ENCODE data around the gene OTUD6A. TPM values are rescaled to one million over a fixed set of nuclear protein-coding genes. Genes with fewer than 3 reads are reported as not detected.

Gene OTUD6A, protein sequence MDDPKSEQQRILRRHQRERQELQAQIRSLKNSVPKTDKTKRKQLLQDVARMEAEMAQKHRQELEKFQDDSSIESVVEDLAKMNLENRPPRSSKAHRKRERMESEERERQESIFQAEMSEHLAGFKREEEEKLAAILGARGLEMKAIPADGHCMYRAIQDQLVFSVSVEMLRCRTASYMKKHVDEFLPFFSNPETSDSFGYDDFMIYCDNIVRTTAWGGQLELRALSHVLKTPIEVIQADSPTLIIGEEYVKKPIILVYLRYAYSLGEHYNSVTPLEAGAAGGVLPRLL
- total RNA-seq (not detected), polyA plus RNA-seq (not detected), total RNA-seq (not detected)

- intact Hi-C loops (cut with micrococcal nuclease): no loop called here
- H3K4me3 Mint-ChIP-seq: peak within 1 kb of the TSS in 1 of 10 donors; percentile 2
- no peaks in the 10 kb centered on the region for H3K27me3 Mint-ChIP-seq
- POLR2A ChIA-PET: no interaction called here
- Histone ChIP-seq H3K4me1 (ENCODE audit: control insufficient read depth in 2 of 2, insufficient read depth in 2 of 2, low read length in 2 of 2) (no peaks in the 10 kb centered on the region), H3K9me3 (ENCODE audit: control insufficient read depth in 2 of 3, low read length in 3 of 3) (no peaks in the 10 kb centered on the region), H3K36me3 (ENCODE audit: control insufficient read depth in 2 of 3, insufficient read depth in 3 of 3, low read length in 3 of 3) (no peaks in the 10 kb centered on the region), H3K27me3 (ENCODE audit: control insufficient read depth in 2 of 2, insufficient read depth in 2 of 2, low read length in 2 of 2) (no peaks in the 10 kb centered on the region), H3K4me3 (ENCODE audit: low read length) (no peak within 1 kb of the TSS), H3K27ac (ENCODE audit: low read depth, low read length) (no peak within 1 kb of the TSS)
- CTCF ChIA-PET: no interaction called here
- H3K4me1 Mint-ChIP-seq: no peaks in the 10 kb centered on the region
- no peak within 1 kb of the TSS for H3K27ac Mint-ChIP-seq
- DNase-seq (no peak), ATAC-seq (no peak)
- H3K36me3 Mint-ChIP-seq: no peaks in the 10 kb centered on the region
- H3K9me3 Mint-ChIP-seq: peaks cover 0 to 2% (median 0%) of the 10 kb centered on the region in 11 donors
These were observed at the start of gene OTUD6A for GRCh38 chrX:70062076-70062475. OTUD6A (plus strand) TSS chrX:70062457; CDS start chrX:70062525, 68 bp downstream.

DNA sequence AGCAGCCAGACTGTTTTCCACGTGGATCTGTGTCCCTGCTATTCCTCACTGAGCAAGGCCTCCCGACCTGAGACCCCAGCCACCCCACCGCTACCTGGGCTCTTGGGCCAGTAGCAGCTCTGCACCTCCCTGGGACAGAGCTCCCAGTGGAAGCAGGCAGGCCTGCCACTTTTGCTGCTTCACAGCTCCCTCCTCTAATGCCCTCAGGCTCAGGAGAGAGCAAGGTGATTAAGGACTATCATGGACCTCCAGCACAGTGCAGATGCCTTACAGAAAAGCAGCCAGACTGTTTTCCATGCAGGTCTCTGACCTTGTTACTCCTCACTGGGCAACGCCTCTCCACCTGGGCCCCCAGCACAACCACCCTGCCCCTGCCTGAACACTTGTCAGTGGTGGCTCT is 49.5 kb upstream of the OTUD6A start:
- DNase-seq: no peak
- ChIA-PET CTCF (no interaction called here), POLR2A (no interaction called here)
- peaks cover 7 to 30% (median 24%) of the 10 kb centered on the region in 7 donors for H3K4me1 Mint-ChIP-seq
- peaks cover 0 to 5% (median 0%) of the 10 kb centered on the region in 5 donors for H3K36me3 Mint-ChIP-seq
- Histone ChIP-seq H3K27me3 (ENCODE audit: control insufficient read depth in 2 of 2, insufficient read depth in 2 of 2, low read length in 2 of 2) (no peaks in the 10 kb centered on the region), H3K36me3 (ENCODE audit: control insufficient read depth in 2 of 3, insufficient read depth in 3 of 3, low read length in 3 of 3) (no peaks in the 10 kb centered on the region), H3K9me3 (ENCODE audit: control insufficient read depth in 2 of 3, low read length in 3 of 3) (no peaks in the 10 kb centered on the region), H3K4me3 (ENCODE audit: low read length) (no peak overlapping the region), H3K27ac (ENCODE audit: low read depth, low read length) (no peak overlapping the region), H3K4me1 (ENCODE audit: control insufficient read depth in 2 of 2, insufficient read depth in 2 of 2, low read length in 2 of 2) (no peaks in the 10 kb centered on the region)
- H3K9me3 Mint-ChIP-seq: peaks cover 0 to 2% (median 0%) of the 10 kb centered on the region in 11 donors
- intact Hi-C loops (cut with micrococcal nuclease): no loop called here
- no peak overlapping the region for H3K27ac Mint-ChIP-seq
- peaks cover 0 to 2% (median 0%) of the 10 kb centered on the region in 5 donors for H3K27me3 Mint-ChIP-seq
- ATAC-seq: no peak
- H3K4me3 Mint-ChIP-seq: no peak overlapping the region

GRCh38 chrX:70013466-70014381 is 48.5 kb upstream of the OTUD6A start:
- POLR2A ChIA-PET: no interaction called here
- Mint-ChIP-seq H3K27ac (peak overlapping the region in 3 of 9 donors; percentile 14 to 95 (median 57)), H3K4me1 (peaks cover 7 to 33% (median 24%) of the 10 kb centered on the region in 7 donors), H3K4me3 (peak overlapping the region in 1 of 10 donors; percentile 2), H3K27me3 (peaks cover 0 to 2% (median 0%) of the 10 kb centered on the region in 5 donors), H3K9me3 (peaks cover 0 to 2% (median 0%) of the 10 kb centered on the region in 11 donors), H3K36me3 (peaks cover 0 to 4% (median 0%) of the 10 kb centered on the region in 5 donors)
- Histone ChIP-seq H3K4me1 (ENCODE audit: control insufficient read depth in 2 of 2, insufficient read depth in 2 of 2, low read length in 2 of 2) (no peaks in the 10 kb centered on the region), H3K27ac (ENCODE audit: low read depth, low read length) (no peak overlapping the region), H3K27me3 (ENCODE audit: control insufficient read depth in 2 of 2, insufficient read depth in 2 of 2, low read length in 2 of 2) (no peaks in the 10 kb centered on the region), H3K4me3 (ENCODE audit: low read length) (no peak overlapping the region), H3K9me3 (ENCODE audit: control insufficient read depth in 2 of 3, low read length in 3 of 3) (no peaks in the 10 kb centered on the region), H3K36me3 (ENCODE audit: control insufficient read depth in 2 of 3, insufficient read depth in 3 of 3, low read length in 3 of 3) (no peaks in the 10 kb centered on the region)
- ATAC-seq (no peak), DNase-seq (no peak)
- CTCF ChIA-PET: no interaction called here
- intact Hi-C loops (cut with micrococcal nuclease): loop anchor here in 1 of 2 donors (2.0 kb wide), 1 partner anchor 15 kb away; no protein-coding TSS in a partner anchor

- no peaks in the 10 kb centered on the region for H3K9me3 ChIP-seq (ENCODE audit: control insufficient read depth in 2 of 3, low read length in 3 of 3)
- peak in 1 of 9 donors; percentile 13 for DNase-seq
- POLR2A ChIA-PET: no interaction called here
- intact Hi-C loops (cut with micrococcal nuclease): no loop called here
- Mint-ChIP-seq H3K36me3 (peaks cover 0 to 4% (median 0%) of the 10 kb centered on the region in 5 donors), H3K27me3 (peaks cover 0 to 2% (median 0%) of the 10 kb centered on the region in 5 donors), H3K4me1 (peaks cover 7 to 33% (median 24%) of the 10 kb centered on the region in 7 donors), H3K9me3 (no peaks in the 10 kb centered on the region), H3K4me3 (peak overlapping the region in 9 of 10 donors; percentile 19 to 60 (median 41)), H3K27ac (peak overlapping the region in 8 of 9 donors; percentile 6 to 95 (median 70))
- CTCF ChIA-PET: interaction anchor here (1.5 kb wide), 1 partner anchor 13 kb away, joined by 8 read pairs; no protein-coding TSS in a partner anchor
- H3K4me1 ChIP-seq (ENCODE audit: control insufficient read depth in 2 of 2, insufficient read depth in 2 of 2, low read length in 2 of 2): no peaks in the 10 kb centered on the region
- H3K36me3 ChIP-seq (ENCODE audit: control insufficient read depth in 2 of 3, insufficient read depth in 3 of 3, low read length in 3 of 3): no peaks in the 10 kb centered on the region
- no peaks in the 10 kb centered on the region for H3K27me3 ChIP-seq (ENCODE audit: control insufficient read depth in 2 of 2, insufficient read depth in 2 of 2, low read length in 2 of 2)
- no peak overlapping the region for H3K4me3 ChIP-seq (ENCODE audit: low read length)
- no peak overlapping the region for H3K27ac ChIP-seq (ENCODE audit: low read depth, low read length)
- peak; percentile 42 for ATAC-seq
These were observed 45.7 kb upstream of the OTUD6A start for GRCh38 chrX:70016513-70016912.

GRCh38 chrX:70022616-70023015 is 39.6 kb upstream of the OTUD6A start:
- DNase-seq (no peak), ATAC-seq (no peak)
- H3K36me3 ChIP-seq (ENCODE audit: control insufficient read depth in 2 of 3, insufficient read depth in 3 of 3, low read length in 3 of 3): no peaks in the 10 kb centered on the region
- CTCF ChIA-PET: no interaction called here
- H3K9me3 Mint-ChIP-seq: no peaks in the 10 kb centered on the region
- POLR2A ChIA-PET: no interaction called here
- H3K36me3 Mint-ChIP-seq: peaks cover 0 to under 1% (median 0%) of the 10 kb centered on the region in 5 donors
- no peaks in the 10 kb centered on the region for H3K27me3 ChIP-seq (ENCODE audit: control insufficient read depth in 2 of 2, insufficient read depth in 2 of 2, low read length in 2 of 2)
- peaks cover 10 to 32% (median 26%) of the 10 kb centered on the region in 7 donors for H3K4me1 Mint-ChIP-seq
- no peaks in the 10 kb centered on the region for H3K27me3 Mint-ChIP-seq
- peaks cover 0 to 14% of the 10 kb centered on the region in 2 donors for H3K4me1 ChIP-seq (ENCODE audit: control insufficient read depth in 2 of 2, insufficient read depth in 2 of 2, low read length in 2 of 2)
- no peak overlapping the region for H3K27ac ChIP-seq (ENCODE audit: low read depth, low read length)
- intact Hi-C loops (cut with micrococcal nuclease): no loop called here
- no peak overlapping the region for H3K4me3 ChIP-seq (ENCODE audit: low read length)
- no peak overlapping the region for H3K4me3 Mint-ChIP-seq
- no peaks in the 10 kb centered on the region for H3K9me3 ChIP-seq (ENCODE audit: control insufficient read depth in 2 of 3, low read length in 3 of 3)
- H3K27ac Mint-ChIP-seq: no peak overlapping the region

- no peaks in the 10 kb centered on the region for H3K36me3 ChIP-seq (ENCODE audit: control insufficient read depth in 2 of 3, insufficient read depth in 3 of 3, low read length in 3 of 3)
- Mint-ChIP-seq H3K27me3 (no peaks in the 10 kb centered on the region), H3K36me3 (no peaks in the 10 kb centered on the region), H3K27ac (peak overlapping the region in 2 of 9 donors; percentile 79 to 88), H3K4me3 (peak overlapping the region in 6 of 10 donors; percentile 12 to 41 (median 28)), H3K9me3 (no peaks in the 10 kb centered on the region), H3K4me1 (peaks cover 14 to 37% (median 26%) of the 10 kb centered on the region in 7 donors)
- H3K9me3 ChIP-seq (ENCODE audit: control insufficient read depth in 2 of 3, low read length in 3 of 3): no peaks in the 10 kb centered on the region
- H3K4me1 ChIP-seq (ENCODE audit: control insufficient read depth in 2 of 2, insufficient read depth in 2 of 2, low read length in 2 of 2): peaks cover 0 to 24% of the 10 kb centered on the region in 2 donors
- H3K27ac ChIP-seq (ENCODE audit: low read depth, low read length): no peak overlapping the region
- ATAC-seq (no peak), DNase-seq (no peak)
- intact Hi-C loops (cut with micrococcal nuclease): no loop called here
- H3K4me3 ChIP-seq (ENCODE audit: low read length): no peak overlapping the region
- ChIA-PET POLR2A (no interaction called here), CTCF (no interaction called here)
- H3K27me3 ChIP-seq (ENCODE audit: control insufficient read depth in 2 of 2, insufficient read depth in 2 of 2, low read length in 2 of 2): no peaks in the 10 kb centered on the region
These were observed 36.8 kb upstream of the OTUD6A start for GRCh38 chrX:70025464-70025863.
